ENCODE data around the gene RLBP1.

DNA sequence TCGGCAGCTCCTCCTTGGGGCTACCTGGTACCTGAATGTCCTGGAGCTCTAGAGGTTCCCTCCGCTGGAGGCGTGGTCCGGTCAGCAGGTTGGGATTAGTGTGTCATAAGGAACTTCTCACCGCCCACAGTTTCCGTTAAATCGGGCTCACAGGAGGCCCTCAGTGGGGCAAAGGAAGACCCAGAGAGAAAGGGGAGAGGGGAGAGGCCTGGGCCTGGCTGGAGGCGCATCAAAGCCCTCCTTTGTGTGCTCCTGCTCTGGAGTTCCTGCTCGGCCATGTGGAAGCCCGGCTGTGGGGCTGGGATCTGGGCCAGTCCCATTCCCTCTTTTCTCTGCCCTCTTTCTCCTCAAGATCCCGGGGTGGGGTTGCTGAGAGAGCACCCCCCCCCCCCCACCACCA, at the start of gene RLBP1:
- TF ChIP-seq POLR2AphosphoS5 (IDR thresholded peaks at IDR 0.05; ENCODE audit: low read depth, low read length) (no peak), TAF1 (IDR thresholded peaks at IDR 0.05; ENCODE audit: low read depth, low read length) (no peak), POLR2A (IDR thresholded peaks at IDR 0.05; ENCODE audit: low read depth, low read length) (no peak), PAX5 (IDR thresholded peaks at IDR 0.05; ENCODE audit: insufficient read depth, low read length, severe bottlenecking) (no peak), POU2F2 (IDR thresholded peaks at IDR 0.05; ENCODE audit: low read depth, low read length) (no peak)

All from GM12891 (cell line).